DND-41 (cell line): ENCODE results near the gene FHIT.

Experiments used
- ATAC-seq: fragments of 200-7000 bp; cut with Tn5 transposase; 3 replicates; pipeline ENCODE4 v1.9.1; 2021; ENCODE audit warnings: low read depth; ENCODE audit not compliant: insufficient read depth
- DNase-seq: peaks from one replicate; pipeline ENCODE4 v3.0.0-alpha.2; 2020
- H2AFZ ChIP-seq: 2 replicates; pipeline ENCODE4 v1.6.0; 2012; ENCODE audit warnings: low read depth, low read length
- H3K27ac ChIP-seq: 2 replicates; pipeline ENCODE4 v1.5.1; 2012; ENCODE audit warnings: low read length, inconsistent platforms
- H3K27me3 ChIP-seq: fragments of 200-600 bp; sonication (generic); 2 replicates; pipeline ENCODE4 v1.6.0; 2012; ENCODE audit warnings: low read length, mild to moderate bottlenecking, inconsistent platforms; ENCODE audit not compliant: insufficient read depth, poor library complexity
- H3K36me3 ChIP-seq: 2 replicates; pipeline ENCODE4 v1.5.1; 2012; ENCODE audit warnings: low read length, inconsistent platforms; ENCODE audit not compliant: insufficient read depth
- H3K4me1 ChIP-seq: 2 replicates; pipeline ENCODE4 v1.5.1; 2012; ENCODE audit warnings: mild to moderate bottlenecking, low read length; ENCODE audit not compliant: insufficient read depth
- H3K4me2 ChIP-seq: 2 replicates; pipeline ENCODE4 v1.6.0; 2012; ENCODE audit warnings: mild to moderate bottlenecking, moderate library complexity, low read length, inconsistent platforms; ENCODE audit not compliant: insufficient read depth
- H3K4me3 ChIP-seq, 2 experiments: fragments of 200-600 bp in 1 of 2; shearing (Covaris generic) in 1 of 2; 2 replicates each; pipeline ENCODE4 v1.5.1; 2012 to 2016; ENCODE audit warnings: inconsistent platforms in 2 of 2, low read length in 2 of 2, mild to moderate bottlenecking in 2 of 2, low read depth in 1 of 2, moderate library complexity in 1 of 2
- H3K79me2 ChIP-seq: 2 replicates; pipeline ENCODE4 v1.6.0; 2012; ENCODE audit warnings: low read length, inconsistent platforms; ENCODE audit not compliant: insufficient read depth
- H3K9ac ChIP-seq: 2 replicates; pipeline ENCODE4 v1.6.0; 2012; ENCODE audit warnings: low read depth, mild to moderate bottlenecking, inconsistent platforms, low read length, moderate library complexity
- H3K9me3 ChIP-seq: 2 replicates; pipeline ENCODE4 v1.5.1; 2012; ENCODE audit warnings: low read length, moderate library complexity, mild to moderate bottlenecking, inconsistent platforms; ENCODE audit not compliant: insufficient read depth, severe bottlenecking
- H4K20me1 ChIP-seq: 2 replicates; pipeline ENCODE4 v1.6.0; 2012; ENCODE audit warnings: low read length; ENCODE audit not compliant: insufficient read depth
- EZH2 ChIP-seq: IDR thresholded peaks from 3 replicates; pipeline ENCODE4 v1.6.1; 2012; ENCODE audit warnings: borderline replicate concordance, low read depth, mild to moderate bottlenecking, moderate library complexity, low read length, inconsistent platforms; ENCODE audit not compliant: severe bottlenecking
- TF ChIP-seq, protein P1 (sequence below): IDR thresholded peaks from 2 replicates; pipeline ENCODE4 v1.5.1; 2012; ENCODE audit warnings: borderline replicate concordance, low read length, moderate library complexity, mild to moderate bottlenecking; ENCODE audit not compliant: poor library complexity, severe bottlenecking; ENCODE audit errors: extremely low read depth

The FHIT gene

GRCh38 chr3:60215946-60216345, 1035.3 kb downstream of the FHIT start:
- H4K20me1 ChIP-seq: no peaks in the 10 kb centered on the region
- ATAC-seq: no peak
- no peak overlapping the region for H3K9ac ChIP-seq
- no peaks in the 10 kb centered on the region for H3K4me1 ChIP-seq
- no peaks in the 10 kb centered on the region for H3K36me3 ChIP-seq
- H2AFZ ChIP-seq: no peak overlapping the region
- TF ChIP-seq, protein P1, sequence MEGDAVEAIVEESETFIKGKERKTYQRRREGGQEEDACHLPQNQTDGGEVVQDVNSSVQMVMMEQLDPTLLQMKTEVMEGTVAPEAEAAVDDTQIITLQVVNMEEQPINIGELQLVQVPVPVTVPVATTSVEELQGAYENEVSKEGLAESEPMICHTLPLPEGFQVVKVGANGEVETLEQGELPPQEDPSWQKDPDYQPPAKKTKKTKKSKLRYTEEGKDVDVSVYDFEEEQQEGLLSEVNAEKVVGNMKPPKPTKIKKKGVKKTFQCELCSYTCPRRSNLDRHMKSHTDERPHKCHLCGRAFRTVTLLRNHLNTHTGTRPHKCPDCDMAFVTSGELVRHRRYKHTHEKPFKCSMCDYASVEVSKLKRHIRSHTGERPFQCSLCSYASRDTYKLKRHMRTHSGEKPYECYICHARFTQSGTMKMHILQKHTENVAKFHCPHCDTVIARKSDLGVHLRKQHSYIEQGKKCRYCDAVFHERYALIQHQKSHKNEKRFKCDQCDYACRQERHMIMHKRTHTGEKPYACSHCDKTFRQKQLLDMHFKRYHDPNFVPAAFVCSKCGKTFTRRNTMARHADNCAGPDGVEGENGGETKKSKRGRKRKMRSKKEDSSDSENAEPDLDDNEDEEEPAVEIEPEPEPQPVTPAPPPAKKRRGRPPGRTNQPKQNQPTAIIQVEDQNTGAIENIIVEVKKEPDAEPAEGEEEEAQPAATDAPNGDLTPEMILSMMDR: no peak
- no peak for TF ChIP-seq EZH2
- no peaks in the 10 kb centered on the region for H3K9me3 ChIP-seq
- DNase-seq: no peak
- no peak overlapping the region for H3K27ac ChIP-seq
- no peaks in the 10 kb centered on the region for H3K79me2 ChIP-seq
- H3K4me3 ChIP-seq: no peak overlapping the region
- H3K27me3 ChIP-seq: no peaks in the 10 kb centered on the region
- no peak overlapping the region for H3K4me2 ChIP-seq

DNA sequence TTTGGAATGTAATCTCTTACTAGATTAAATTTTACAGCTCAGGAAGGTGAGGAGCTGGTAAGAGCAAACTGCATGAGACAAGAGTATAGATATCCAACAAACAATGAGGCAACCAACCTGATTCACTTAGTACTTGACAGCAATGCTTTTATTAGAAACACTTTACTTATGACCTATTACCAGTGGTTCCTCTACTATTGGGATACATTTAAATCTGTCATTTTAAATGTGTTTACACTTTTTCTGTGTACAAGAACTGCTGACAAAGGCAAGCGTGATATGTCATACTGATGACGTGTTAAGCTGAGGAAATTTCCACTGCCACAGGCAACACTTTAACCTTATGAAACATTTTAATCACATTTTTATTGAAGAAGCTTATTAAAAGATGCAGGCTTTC, 1043.3 kb downstream of the FHIT start:
- Histone ChIP-seq H3K9ac (no peak overlapping the region), H3K27me3 (no peaks in the 10 kb centered on the region), H3K4me2 (no peak overlapping the region), H3K27ac (no peak overlapping the region), H2AFZ (no peak overlapping the region), H4K20me1 (no peaks in the 10 kb centered on the region), H3K4me1 (no peaks in the 10 kb centered on the region), H3K36me3 (no peaks in the 10 kb centered on the region), H3K4me3 (no peak overlapping the region), H3K79me2 (no peaks in the 10 kb centered on the region), H3K9me3 (no peaks in the 10 kb centered on the region)
- ATAC-seq (no peak), DNase-seq (no peak)
- TF ChIP-seq, protein P1: no peak
- TF ChIP-seq EZH2: no peak

DNA sequence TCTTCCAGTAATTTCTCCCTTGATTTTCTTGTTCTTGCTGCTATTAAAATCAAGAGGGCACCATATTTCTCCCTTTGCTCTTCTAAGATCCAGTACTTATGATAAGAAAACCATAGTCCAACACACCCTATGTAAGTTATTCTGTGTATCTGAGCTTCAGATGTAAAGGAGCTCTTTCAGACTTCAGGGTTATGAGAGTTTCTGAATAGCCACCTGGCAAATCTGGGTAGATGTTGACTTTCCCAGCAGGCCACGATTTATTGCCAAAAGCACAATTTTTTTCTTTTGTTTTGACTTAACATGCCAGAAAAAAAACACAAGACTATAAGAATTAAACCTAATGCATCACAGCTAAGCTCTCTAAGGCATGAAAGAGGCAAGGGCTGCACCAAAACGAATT, 1045.0 kb downstream of the FHIT start:
- H3K4me3 ChIP-seq: no peak overlapping the region
- H3K27me3 ChIP-seq: no peaks in the 10 kb centered on the region
- H3K9me3 ChIP-seq: no peaks in the 10 kb centered on the region
- no peaks in the 10 kb centered on the region for H4K20me1 ChIP-seq
- no peak overlapping the region for H3K9ac ChIP-seq
- DNase-seq (no peak), ATAC-seq (no peak)
- H2AFZ ChIP-seq: no peak overlapping the region
- H3K79me2 ChIP-seq: no peaks in the 10 kb centered on the region
- H3K4me2 ChIP-seq: no peak overlapping the region
- no peaks in the 10 kb centered on the region for H3K36me3 ChIP-seq
- no peaks in the 10 kb centered on the region for H3K4me1 ChIP-seq
- no peak overlapping the region for H3K27ac ChIP-seq
- TF ChIP-seq, protein P1: no peak
- no peak for TF ChIP-seq EZH2
